Endothelial cell of umbilical vein (primary cell): ENCODE results near the gene BORA.

Experiments
- CTCF ChIP-seq, 2 donors: IDR thresholded peaks; 1 replicate in 1 of 2; 2 replicates in 1 of 2; pipeline ENCODE4 v1.5.1; 2011; ENCODE audit warnings: low read length in 2 of 2, mild to moderate bottlenecking in 2 of 2, moderate library complexity in 2 of 2, control low read depth in 1 of 2, inconsistent platforms in 1 of 2, low read depth in 1 of 2; ENCODE audit not compliant: insufficient read depth in 1 of 2; ENCODE audit errors: extremely low read depth in 1 of 2
- EZH2 ChIP-seq: IDR thresholded peaks from 2 replicates; pipeline ENCODE4 v1.6.1; 2012; ENCODE audit warnings: borderline replicate concordance, low read depth, mild to moderate bottlenecking, moderate library complexity, low read length, inconsistent platforms; ENCODE audit not compliant: severe bottlenecking
- MAX ChIP-seq: IDR thresholded peaks from 2 replicates; pipeline ENCODE4 v1.6.1; 2011; ENCODE audit not compliant: insufficient read depth, insufficient read length
- POLR2AphosphoS5 ChIP-seq: IDR thresholded peaks from 2 replicates; pipeline ENCODE4 v1.6.1; 2012; ENCODE audit warnings: low read depth, mild to moderate bottlenecking, control low read depth, low read length, moderate library complexity; ENCODE audit not compliant: insufficient read depth

GRCh38 chr13:72737033-72737432, 9.3 kb downstream of the BORA start:
- TF ChIP-seq CTCF (IDR thresholded peaks at IDR 0.05; ENCODE audit: extremely low read depth in 1 of 2, insufficient read depth in 1 of 2, low read depth in 1 of 2, low read length in 2 of 2) (no peak), MAX (no peak), POLR2AphosphoS5 (no peak), EZH2 (no peak)
